A549 (cell line): Measurements from ENCODE around the gene LGALS7B.
"Not testable (repeated sequence)": the region's sequence is repeated elsewhere in the genome, so short reads cannot be mapped to it uniquely, and the experiment has no call there.

Experiments
- CTCF ChIP-seq: fragments of >200 bp; sonication (Bioruptor Twin); formaldehyde crosslinking; IDR thresholded peaks from 3 replicates; pipeline ENCODE4 v1.5.1; 2016
- JUN ChIP-seq, 2 experiments: fragments of >200 bp; sonication (Bioruptor Twin); formaldehyde crosslinking; IDR thresholded peaks; 2 replicates in 1 of 2; 3 replicates in 1 of 2; pipeline ENCODE4 v1.6.1; 2016 to 2017
- KDM1A ChIP-seq: fragments of 200-600 bp; sonication (generic); IDR thresholded peaks from 2 replicates; pipeline ENCODE4 v1.6.1; 2016; ENCODE audit warnings: low read depth, mild to moderate bottlenecking
- MAX ChIP-seq: IDR thresholded peaks from 2 replicates; pipeline ENCODE4 v1.6.1; 2012
- POLR2A ChIP-seq: IDR thresholded peaks from 2 replicates; pipeline ENCODE4 v1.6.1; 2012; ENCODE audit warnings: mild to moderate bottlenecking, low read length
- USF2 ChIP-seq: fragments of 450-650 bp; IDR thresholded peaks from 2 replicates; pipeline ENCODE4 v1.6.1; 2014; ENCODE audit warnings: antibody characterized with exemption

- TF ChIP-seq KDM1A; CTCF; JUN (IDR thresholded peaks at IDR 0.05); MAX; USF2; POLR2A: not testable (repeated sequence)
Observed at GRCh38 chr19:38813932-38814331, 24.9 kb downstream of the LGALS7B start.
